WTC11 (cell line): Measurements from ENCODE around the gene DHRS2.

ENCODE experiments used
- CREB1 ChIP-seq: sonication (generic); formaldehyde crosslinking; IDR thresholded peaks from 2 replicates; pipeline ENCODE4 v1.8.0; 2023; ENCODE audit warnings: mild to moderate bottlenecking, missing genetic modification reagents
- CTCF ChIP-seq: fragments of 200-600 bp; IDR thresholded peaks from 2 replicates; pipeline ENCODE4 v1.8.0; 2022; ENCODE audit warnings: antibody characterized with exemption
- ETV6 ChIP-seq: sonication (generic); formaldehyde crosslinking; IDR thresholded peaks from 2 replicates; pipeline ENCODE4 v1.8.1; 2022; ENCODE audit warnings: mild to moderate bottlenecking, missing genetic modification reagents
- NR3C1 ChIP-seq: sonication (generic); formaldehyde crosslinking; conservative IDR thresholded peaks from 2 replicates; pipeline ENCODE4 v1.8.1; 2023; ENCODE audit warnings: low read depth, mild to moderate bottlenecking, missing genetic modification reagents
- TCF7 ChIP-seq: sonication (generic); formaldehyde crosslinking; IDR thresholded peaks from 2 replicates; pipeline ENCODE4 v1.8.0; 2022; ENCODE audit warnings: mild to moderate bottlenecking, low read depth, missing genetic modification reagents, moderate library complexity
- ZNF232 ChIP-seq: sonication (generic); formaldehyde crosslinking; IDR thresholded peaks from 2 replicates; pipeline ENCODE4 v1.8.0; 2022; ENCODE audit warnings: mild to moderate bottlenecking, missing genetic modification reagents
- TF ChIP-seq, protein P1 (sequence below): sonication (generic); formaldehyde crosslinking; IDR thresholded peaks from 2 replicates; pipeline ENCODE4 v1.8.0; 2022; ENCODE audit warnings: mild to moderate bottlenecking, missing genetic modification reagents

- TF ChIP-seq TCF7 (CRISPR knock-in tag) (no peak), CTCF (no peak), ETV6 (CRISPR knock-in tag) (no peak), ZNF232 (CRISPR knock-in tag) (no peak), CREB1 (CRISPR knock-in tag) (no peak), NR3C1 (CRISPR knock-in tag) (no peak)
- TF ChIP-seq, protein P1, sequence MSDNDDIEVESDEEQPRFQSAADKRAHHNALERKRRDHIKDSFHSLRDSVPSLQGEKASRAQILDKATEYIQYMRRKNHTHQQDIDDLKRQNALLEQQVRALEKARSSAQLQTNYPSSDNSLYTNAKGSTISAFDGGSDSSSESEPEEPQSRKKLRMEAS, result no peak
These were observed 27.2 kb upstream of the DHRS2 start for GRCh38 chr14:23609001-23609400.
